Body of pancreas (tissue), 4 donors: ENCODE results near the gene FAM20B. TPM values are rescaled to one million over a fixed set of nuclear protein-coding genes. Genes with fewer than 3 reads are reported as not detected.
A peak's percentile ranks its signal among the peaks of the same experiment; 100 is the strongest.

ENCODE experiments used
- ATAC-seq: fragments of 150-250 bp; one replicate; pipeline ENCODE4 v1.9.1; 2016
- DNase-seq, 4 donors: peaks; one replicate each; pipeline ENCODE4 v3.0.0-alpha.2; 2019
- H3K27ac ChIP-seq, 4 donors: fragments of 200-600 bp; sonication (generic); 1 replicate in 3 of 4; 2 replicates in 1 of 4; pipeline versions ENCODE4 v1.5.1 to v1.6.1; 2016 to 2019; ENCODE audit warnings: mild to moderate bottlenecking in 1 of 4, mixed read lengths in 1 of 4, moderate library complexity in 1 of 4
- H3K27me3 ChIP-seq, 2 donors: fragments of 200-600 bp; sonication (generic); one replicate each; pipeline ENCODE4 v1.6.0; 2016; ENCODE audit warnings: mild to moderate bottlenecking in 1 of 2
- H3K36me3 ChIP-seq, 2 donors: fragments of 200-600 bp; sonication (generic); replicated peaks in 1 of 2; 2 replicates each; pipeline ENCODE4 v1.5.1; 2016; ENCODE audit warnings: low read depth in 2 of 2; ENCODE audit not compliant: insufficient read depth in 1 of 2
- H3K4me1 ChIP-seq: fragments of 200-600 bp; sonication (generic); one replicate; pipeline ENCODE4 v1.6.0; 2016
- H3K4me3 ChIP-seq, 2 donors: fragments of 200-600 bp; sonication (generic); 1 replicate in 1 of 2; 2 replicates in 1 of 2; pipeline ENCODE4 v1.5.1; 2016 to 2019
- H3K9me3 ChIP-seq, 3 donors: fragments of 200-600 bp; sonication (generic); 1 replicate in 2 of 3; 2 replicates in 1 of 3; pipeline ENCODE4 v1.5.1; 2016
- CTCF ChIP-seq, 7 experiments: fragments of 450-650 bp in 4 of 7; fragments of 200-600 bp in 3 of 7; sonication (generic) in 3 of 7; IDR thresholded peaks; one replicate each; pipeline ENCODE4 v1.5.1; 2016 to 2019; ENCODE audit warnings: antibody characterized with exemption in 7 of 7
- POLR2A ChIP-seq, 3 donors: fragments of 450-650 bp; IDR thresholded peaks; one replicate each; pipeline ENCODE4 v1.6.1; 2016; ENCODE audit warnings: antibody characterized with exemption in 3 of 3, mild to moderate bottlenecking in 2 of 3
- WGBS, 2 donors: methylation state at CpG; one replicate each; pipeline ENCODE4 v1.1.5; 2017; 5-methylcytosine and 5-hydroxymethylcytosine counted together
- intact Hi-C: fragments of 100-400 bp; cut with DNase I; formaldehyde crosslinking; loops from one replicate; pipeline ENCODE4 v1.15.1; 2023
- total RNA-seq, 2 donors: library from RNA; depleted of rRNA; stranded (reverse); fragments of >200 nt; gene quantifications; one replicate each; pipeline ENCODE4 v1.1.0, GENCODE V29; 2016

Gene FAM20B
- total RNA-seq, 2 donors from 2014 or later: 11.4 to 11.9 TPM

GRCh38 chr1:179079113-179079761 lies 53.5 kb downstream of the FAM20B start:
- TF ChIP-seq CTCF (IDR thresholded peaks at IDR 0.05) (peak; percentile 37 to 84 (median 69)), POLR2A (IDR thresholded peaks at IDR 0.05) (no peak)
- peaks cover 25% of the 10 kb centered on the region for H3K4me1 ChIP-seq
- 51 to 54% methylated on average over 18 of the region's 18 CpGs for WGBS, 2 donors
- no peaks in the 10 kb centered on the region for H3K9me3 ChIP-seq
- H3K4me3 ChIP-seq: no peak overlapping the region
- peak; percentile 58 to 77 (median 64) for DNase-seq
- peak; percentile 33 for ATAC-seq
- no peaks in the 10 kb centered on the region for H3K27me3 ChIP-seq
- intact Hi-C loops: no loop called here
- no peak overlapping the region for H3K27ac ChIP-seq
- no peaks in the 10 kb centered on the region for H3K36me3 ChIP-seq

- H3K4me1 ChIP-seq: peaks cover 25% of the 10 kb centered on the region
- H3K27me3 ChIP-seq: no peaks in the 10 kb centered on the region
- no peaks in the 10 kb centered on the region for H3K36me3 ChIP-seq
- intact Hi-C loops: loop anchor here (10.0 kb wide), 1 partner anchor 284 kb away; the partner anchor contains the start of gene AXDND1
- H3K27ac ChIP-seq: peak overlapping the region; percentile 78 to 91 (median 82)
- H3K4me3 ChIP-seq: peak overlapping the region in 1 of 2 donors; percentile 71
- 23 to 25% methylated on average over 17 to 18 of the region's 18 CpGs for WGBS, 2 donors
- H3K9me3 ChIP-seq: no peaks in the 10 kb centered on the region
- ATAC-seq (no peak), DNase-seq (no peak)
- TF ChIP-seq CTCF (IDR thresholded peaks at IDR 0.05): no peak
- no peak for TF ChIP-seq POLR2A (IDR thresholded peaks at IDR 0.05)
These were observed 55.4 kb downstream of the FAM20B start for GRCh38 chr1:179080866-179081686.

GRCh38 chr1:179081687-179082332 lies 56.1 kb downstream of the FAM20B start, which contains the start of gene TOR3A:
TSS of gene TOR3A (plus strand) at chr1:179082070. CDS start at chr1:179082129, 59 bp downstream.
- WGBS, 2 donors: 0% methylated on average over 7 to 51 of the region's 51 CpGs
- Histone ChIP-seq H3K27ac (peak within 1 kb of the TSS; percentile 78 to 91 (median 82)), H3K36me3 (no peaks in the 10 kb centered on the region), H3K4me3 (peak within 1 kb of the TSS; percentile 71 to 74), H3K4me1 (peaks cover 25% of the 10 kb centered on the region), H3K27me3 (no peaks in the 10 kb centered on the region), H3K9me3 (no peaks in the 10 kb centered on the region)
- DNase-seq (peak; percentile 93 to 96 (median 95)), ATAC-seq (peak; percentile 94)
- no peak for TF ChIP-seq CTCF (IDR thresholded peaks at IDR 0.05)
- TF ChIP-seq POLR2A (IDR thresholded peaks at IDR 0.05): peak; percentile 86 to 92 (median 90)
- intact Hi-C loops: loop anchor here (10.0 kb wide), 1 partner anchor 283 kb away; the partner anchor contains the start of gene AXDND1

GRCh38 chr1:179082333-179082998 lies 56.8 kb downstream of the FAM20B start:
- WGBS, 2 donors: 0% methylated on average over 11 to 47 of the region's 52 CpGs

More at GRCh38 chr1:179082333-179082998, 56.8 kb downstream of the FAM20B start:
- Histone ChIP-seq H3K4me1 (peaks cover 25% of the 10 kb centered on the region), H3K27me3 (no peaks in the 10 kb centered on the region), H3K4me3 (peak overlapping the region; percentile 71 to 74), H3K9me3 (no peaks in the 10 kb centered on the region), H3K36me3 (no peaks in the 10 kb centered on the region), H3K27ac (peak overlapping the region; percentile 78 to 91 (median 82))
- peak; percentile 28 for ATAC-seq
- intact Hi-C loops: loop anchor here (10.0 kb wide), 1 partner anchor 282 kb away; the partner anchor contains the start of gene AXDND1
- DNase-seq: peak; percentile 25 to 46 (median 38)
- TF ChIP-seq CTCF (IDR thresholded peaks at IDR 0.05) (no peak), POLR2A (IDR thresholded peaks at IDR 0.05) (no peak)
